Activated CD4-positive, alpha-beta T cell treated with anti-CD3 and anti-CD28 coated beads, Interleukin-2, amount 10 ng/mL, durations not matched to agents 7 days and 5 days (primary cell): ENCODE data around the gene OMD. TPM values are rescaled to one million over a fixed set of nuclear protein-coding genes. Genes with fewer than 3 reads are reported as not detected.

ENCODE experiments used
- CTCF ChIA-PET: fragments of 350-600 bp; sonication (Branson Sonifier 250); formaldehyde crosslinking; loops from one replicate; lab custom pipeline; 2021; ENCODE audit warnings: antibody characterized with exemption; lab: Charles Lee
- POLR2A ChIA-PET: fragments of 350-600 bp; sonication (Branson Sonifier 250); formaldehyde crosslinking; loops from one replicate; lab custom pipeline; 2021; ENCODE audit warnings: antibody characterized with exemption; lab: Charles Lee
- DNase-seq: peaks from one replicate; pipeline ENCODE4 v3.0.0-alpha.2; 2020
- H3K27ac Mint-ChIP-seq: one replicate; pipeline ENCODE4 v1.8.0; 2021; ENCODE audit warnings: mild to moderate bottlenecking, moderate library complexity, mixed read lengths
- H3K27me3 Mint-ChIP-seq: one replicate; pipeline ENCODE4 v1.8.0; 2021; ENCODE audit warnings: mixed read lengths
- H3K36me3 Mint-ChIP-seq: one replicate; pipeline ENCODE4 v1.8.0; 2021; ENCODE audit warnings: low read depth, mixed read lengths
- H3K4me1 Mint-ChIP-seq: one replicate; pipeline ENCODE4 v1.8.0; 2021; ENCODE audit warnings: mixed read lengths
- H3K4me3 Mint-ChIP-seq: one replicate; pipeline ENCODE4 v1.8.0; 2021; ENCODE audit warnings: mild to moderate bottlenecking, moderate library complexity, mixed read lengths
- H3K9me3 Mint-ChIP-seq: one replicate; pipeline ENCODE4 v1.8.0; 2021; ENCODE audit warnings: mixed read lengths
- total RNA-seq, 2 experiments: library from RNA; stranded (reverse); gene quantifications; one replicate each; pipeline ENCODE4 v1.2.3, GENCODE V29; 2021

Gene OMD
- total RNA-seq, 2 experiments from 2014 or later: not detected

GRCh38 chr9:92384375-92384774 is 39.9 kb downstream of the OMD start:
- no peak overlapping the region for H3K27ac Mint-ChIP-seq

GRCh38 chr9:92381775-92382174 is 42.5 kb downstream of the OMD start:
- POLR2A ChIA-PET: no interaction called here
- CTCF ChIA-PET: no interaction called here
- Mint-ChIP-seq H3K36me3 (peaks cover 6% of the 10 kb centered on the region), H3K27ac (no peak overlapping the region), H3K4me1 (peaks cover 24% of the 10 kb centered on the region), H3K27me3 (no peaks in the 10 kb centered on the region), H3K4me3 (no peak overlapping the region), H3K9me3 (no peaks in the 10 kb centered on the region)
- DNase-seq: no peak

More at GRCh38 chr9:92384375-92384774, 39.9 kb downstream of the OMD start:
- ChIA-PET CTCF (no interaction called here), POLR2A (no interaction called here)
- peaks cover 4% of the 10 kb centered on the region for H3K4me1 Mint-ChIP-seq
- H3K9me3 Mint-ChIP-seq: no peaks in the 10 kb centered on the region
- H3K36me3 Mint-ChIP-seq: peaks cover 6% of the 10 kb centered on the region
- no peak overlapping the region for H3K4me3 Mint-ChIP-seq
- DNase-seq: no peak
- no peaks in the 10 kb centered on the region for H3K27me3 Mint-ChIP-seq

DNA sequence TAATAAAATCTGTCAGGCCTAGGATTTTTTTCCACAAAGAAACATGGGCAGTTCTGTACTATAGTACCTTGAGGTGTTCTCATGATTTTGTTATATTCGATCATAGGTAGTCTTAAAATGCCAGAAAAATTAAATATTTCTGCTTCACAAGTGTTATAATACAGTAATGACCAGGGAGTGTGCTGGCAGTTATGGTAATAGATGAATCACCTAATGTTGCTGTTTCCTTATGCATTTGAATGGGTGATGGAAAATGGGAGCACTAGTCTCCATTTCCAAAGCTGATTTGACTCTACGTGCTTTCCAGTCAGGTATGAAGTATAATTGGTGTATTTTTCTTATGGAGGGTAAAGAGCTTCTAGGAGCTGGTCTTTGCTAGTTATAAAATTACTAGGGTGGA is 43.7 kb downstream of the OMD start:
- H3K4me3 Mint-ChIP-seq: no peak overlapping the region
- peaks cover 11% of the 10 kb centered on the region for H3K36me3 Mint-ChIP-seq
- CTCF ChIA-PET: no interaction called here
- no peak overlapping the region for H3K27ac Mint-ChIP-seq
- no peak for DNase-seq
- POLR2A ChIA-PET: no interaction called here
- H3K9me3 Mint-ChIP-seq: peaks cover 2% of the 10 kb centered on the region
- H3K4me1 Mint-ChIP-seq: peaks cover 24% of the 10 kb centered on the region
- no peaks in the 10 kb centered on the region for H3K27me3 Mint-ChIP-seq

DNA sequence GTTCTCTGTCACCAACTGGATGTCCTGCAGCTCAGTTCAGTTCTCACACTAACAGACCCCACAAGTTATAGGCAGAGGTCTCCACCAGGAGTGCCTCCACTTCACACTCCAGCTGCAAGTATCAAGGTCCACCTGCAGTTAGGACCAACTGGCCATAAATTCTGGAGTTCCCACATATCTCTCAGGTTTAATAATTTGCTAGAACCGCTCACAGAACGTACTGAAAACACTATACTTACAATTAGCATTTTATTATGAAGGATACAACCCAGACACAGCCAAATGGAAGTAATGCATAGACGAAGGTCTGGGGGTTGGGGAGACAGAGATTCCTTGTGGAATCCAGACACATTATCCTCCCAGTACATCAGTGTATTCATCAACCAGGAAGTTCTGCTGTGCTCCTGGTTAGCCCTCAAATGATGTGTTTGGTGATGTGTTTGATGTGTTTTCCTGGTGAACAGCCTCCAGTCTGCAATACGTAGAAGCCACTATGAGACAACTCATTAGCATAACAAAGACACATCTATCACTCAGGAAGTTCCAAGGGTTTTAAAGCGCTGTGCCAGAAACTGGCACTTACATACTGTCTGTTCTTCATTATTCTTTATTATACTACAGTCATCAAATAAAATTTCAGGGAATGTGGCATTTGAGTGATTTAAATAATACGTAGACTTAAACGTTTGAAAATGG is 45.3 kb downstream of the OMD start:
- Mint-ChIP-seq H3K4me1 (peaks cover 24% of the 10 kb centered on the region), H3K9me3 (peaks cover 2% of the 10 kb centered on the region), H3K36me3 (peaks cover 21% of the 10 kb centered on the region), H3K27me3 (no peaks in the 10 kb centered on the region), H3K4me3 (no peak overlapping the region), H3K27ac (peak overlapping the region; percentile 1)
- peak; percentile 17 for DNase-seq
- ChIA-PET CTCF (no interaction called here), POLR2A (no interaction called here)

- Mint-ChIP-seq H3K9me3 (peaks cover 3% of the 10 kb centered on the region), H3K27me3 (no peaks in the 10 kb centered on the region), H3K4me1 (peaks cover 24% of the 10 kb centered on the region), H3K4me3 (no peak overlapping the region), H3K27ac (peak overlapping the region; percentile 31), H3K36me3 (peaks cover 26% of the 10 kb centered on the region)
- DNase-seq: no peak
- CTCF ChIA-PET: interaction anchor here (1.5 kb wide), 1 partner anchor 9 kb away, joined by 5 read pairs; no protein-coding TSS in a partner anchor
- POLR2A ChIA-PET: no interaction called here
These were observed 46.4 kb downstream of the OMD start for GRCh38 chr9:92377876-92378275.

DNA sequence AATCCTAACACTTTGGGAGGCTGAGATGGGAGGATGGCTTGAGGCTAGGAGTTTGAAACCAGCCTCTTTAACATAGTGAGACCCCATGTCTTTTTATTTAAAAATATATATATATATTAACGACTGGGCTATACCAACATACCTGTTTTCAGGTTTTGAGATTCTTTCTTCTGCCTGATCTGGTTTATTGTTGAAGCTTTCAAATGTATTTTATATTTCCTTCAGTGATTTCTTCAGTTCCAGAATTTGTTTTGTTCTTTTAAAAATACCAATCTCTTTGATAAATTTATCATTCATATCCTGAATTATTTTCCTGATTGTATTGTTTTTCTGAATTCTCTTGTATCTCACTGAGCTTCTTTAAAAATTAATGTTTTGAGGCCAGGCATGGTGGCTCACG is 51.1 kb downstream of the OMD start:
- ChIA-PET POLR2A (no interaction called here), CTCF (no interaction called here)
- Mint-ChIP-seq H3K4me3 (no peak overlapping the region), H3K27me3 (no peaks in the 10 kb centered on the region), H3K27ac (no peak overlapping the region), H3K4me1 (peaks cover 8% of the 10 kb centered on the region), H3K9me3 (peaks cover 10% of the 10 kb centered on the region), H3K36me3 (peaks cover 34% of the 10 kb centered on the region)
- no peak for DNase-seq

- H3K9me3 Mint-ChIP-seq: peaks cover 8% of the 10 kb centered on the region
- CTCF ChIA-PET: interaction anchor here (0.6 to 1.1 kb wide), 3 partner anchors 8 to 45 kb away, joined by 3 to 5 read pairs (median 3); no protein-coding TSS in a partner anchor
- H3K4me1 Mint-ChIP-seq: no peaks in the 10 kb centered on the region
- H3K27ac Mint-ChIP-seq: no peak overlapping the region
- no peaks in the 10 kb centered on the region for H3K27me3 Mint-ChIP-seq
- no peak overlapping the region for H3K4me3 Mint-ChIP-seq
- POLR2A ChIA-PET: interaction anchor here (0.6 kb wide), 1 partner anchor 47 kb away, joined by 3 read pairs; no protein-coding TSS in a partner anchor
- DNase-seq: no peak
- H3K36me3 Mint-ChIP-seq: peaks cover 31% of the 10 kb centered on the region
These were observed 55.2 kb downstream of the OMD start for GRCh38 chr9:92369075-92369474.

Other genes starting within 250 kb of the OMD start
- 100 to 1,000 TPM; 123 to 128 TPM for gene IARS1, start 130.8 kb downstream of the OMD start, total RNA-seq
- gene NOL8, start 99.1 kb downstream of the OMD start, total RNA-seq: 10 to 100 TPM; 58.0 to 73.0 TPM
- 10 to 100 TPM; 23.3 to 31.6 TPM for gene CENPP, start 98.5 kb downstream of the OMD start, total RNA-seq
- under 1 TPM in 1 of 2 experiments, not detected in 1; 0.17 TPM for gene OGN, start 19.9 kb downstream of the OMD start, total RNA-seq
- not detected for gene ASPN, start 58.0 kb upstream of the OMD start, total RNA-seq
- not detected for gene ECM2, start 111.5 kb upstream of the OMD start, total RNA-seq
- 10 to 100 TPM in 1 of 2 experiments, 1 to 10 TPM in 1; 9.6 to 10.9 TPM for gene IPPK, start 245.7 kb upstream of the OMD start, total RNA-seq